SK-N-SH (cell line): Measurements from ENCODE around the gene ADRA2B. TPM values are rescaled to one million over a fixed set of nuclear protein-coding genes. Genes with fewer than 3 reads are reported as not detected.

ENCODE experiments used
- CHD2 ChIP-seq: fragments of 150-350 bp; IDR thresholded peaks from 2 replicates; pipeline ENCODE4 v1.6.1; 2018; ENCODE audit warnings: low read length; ENCODE audit not compliant: partially characterized antibody
- ELF1 ChIP-seq: IDR thresholded peaks from 2 replicates; pipeline ENCODE4 v1.4.0; 2012
- EP300 ChIP-seq, 2 experiments: IDR thresholded peaks; 2 replicates each; pipeline versions ENCODE4 v1.4.0 to v1.6.1; 2012; ENCODE audit warnings: borderline replicate concordance in 1 of 2, low read depth in 1 of 2, low read length in 1 of 2
- EZH2phosphoT487 ChIP-seq: fragments of 200-600 bp; sonication (generic); IDR thresholded peaks from 2 replicates; pipeline ENCODE4 v1.6.1; 2017; ENCODE audit warnings: low read depth, mixed run types, mild to moderate bottlenecking, antibody characterized with exemption, moderate library complexity, borderline replicate concordance
- FOSL2 ChIP-seq: IDR thresholded peaks from 2 replicates; pipeline ENCODE4 v1.4.0; 2012; ENCODE audit warnings: low read depth, mild to moderate bottlenecking, moderate library complexity, borderline replicate concordance
- FOXJ3 ChIP-seq: sonication (generic); formaldehyde crosslinking; IDR thresholded peaks from 2 replicates; pipeline ENCODE4 v1.5.1; 2020; ENCODE audit warnings: mild to moderate bottlenecking, missing genetic modification reagents
- FOXM1 ChIP-seq: IDR thresholded peaks from 2 replicates; pipeline ENCODE4 v1.4.0; 2012; ENCODE audit warnings: low read depth, mild to moderate bottlenecking
- GABPA ChIP-seq: IDR thresholded peaks from 2 replicates; pipeline ENCODE4 v1.4.0; 2012; ENCODE audit warnings: low read depth, mild to moderate bottlenecking
- MEF2A ChIP-seq: IDR thresholded peaks from 2 replicates; pipeline ENCODE4 v1.4.0; 2012; ENCODE audit warnings: low read depth, borderline replicate concordance
- NFIC ChIP-seq: IDR thresholded peaks from 2 replicates; pipeline ENCODE4 v1.4.0; 2012; ENCODE audit warnings: borderline replicate concordance
- NRF1 ChIP-seq: IDR thresholded peaks from 2 replicates; pipeline ENCODE4 v1.6.1; 2012; ENCODE audit warnings: low read depth, mild to moderate bottlenecking, low read length
- RCOR1 ChIP-seq: fragments of 150-350 bp; IDR thresholded peaks from 2 replicates; pipeline ENCODE4 v1.6.1; 2017; ENCODE audit warnings: antibody characterized with exemption, low read length
- RFX5 ChIP-seq: IDR thresholded peaks from 2 replicates; pipeline ENCODE4 v1.6.1; 2012; ENCODE audit warnings: mild to moderate bottlenecking, improper control_type of control experiment, low read length
- RXRA ChIP-seq: IDR thresholded peaks from 2 replicates; pipeline ENCODE4 v1.4.0; 2012; ENCODE audit warnings: low read depth, mild to moderate bottlenecking, borderline replicate concordance
- SIN3A ChIP-seq: IDR thresholded peaks from 2 replicates; pipeline ENCODE4 v1.6.1; 2012; ENCODE audit warnings: low read depth, mild to moderate bottlenecking, low read length, moderate library complexity, borderline replicate concordance
- TAF1 ChIP-seq: IDR thresholded peaks from 2 replicates; pipeline ENCODE4 v1.6.1; 2012; ENCODE audit warnings: low read depth, mild to moderate bottlenecking, low read length, moderate library complexity, borderline replicate concordance
- TCF12 ChIP-seq: IDR thresholded peaks from 2 replicates; pipeline ENCODE4 v1.4.0; 2012
- TEAD4 ChIP-seq: IDR thresholded peaks from 2 replicates; pipeline ENCODE4 v1.4.0; 2012; ENCODE audit warnings: mild to moderate bottlenecking, borderline replicate concordance; ENCODE audit not compliant: insufficient read depth
- YY1 ChIP-seq: IDR thresholded peaks from 2 replicates; pipeline ENCODE4 v1.4.0; 2012; ENCODE audit warnings: low read depth, mild to moderate bottlenecking
- polyA plus RNA-seq, 3 experiments: library from polyadenylated mRNA; depleted of rRNA; stranded (reverse); fragments of >200 nt; gene quantifications; 2 replicates each; pipeline ENCODE4 v1.2.3, GENCODE V29; 2012
- TF ChIP-seq, protein P1 (sequence below): IDR thresholded peaks from 2 replicates; pipeline ENCODE4 v1.4.0; 2012; ENCODE audit warnings: low read depth, borderline replicate concordance
- TF ChIP-seq, protein P2 (sequence below): IDR thresholded peaks from 2 replicates; pipeline ENCODE4 v1.4.0; 2012; ENCODE audit warnings: low read depth
- TF ChIP-seq, protein P3 (sequence below): IDR thresholded peaks from 2 replicates; pipeline ENCODE4 v1.6.1; 2012; ENCODE audit warnings: mild to moderate bottlenecking, low read depth, low read length, moderate library complexity
- TF ChIP-seq, protein P4 (sequence below): IDR thresholded peaks from 2 replicates; pipeline ENCODE4; 2012
- TF ChIP-seq, protein P5 (sequence below): fragments of 150-350 bp; IDR thresholded peaks from 2 replicates; pipeline ENCODE4 v1.6.1; 2016; ENCODE audit warnings: mild to moderate bottlenecking, low read depth, low read length
- TF ChIP-seq, protein P6 (sequence below): fragments of 150-350 bp; IDR thresholded peaks from 2 replicates; pipeline ENCODE4 v1.6.1; 2017; ENCODE audit warnings: antibody characterized with exemption, low read length, low read depth, borderline replicate concordance

Gene ADRA2B
- polyA plus RNA-seq, 1 of the 3 experiments (the other 2 are of a cell fraction) = not detected

DNA sequence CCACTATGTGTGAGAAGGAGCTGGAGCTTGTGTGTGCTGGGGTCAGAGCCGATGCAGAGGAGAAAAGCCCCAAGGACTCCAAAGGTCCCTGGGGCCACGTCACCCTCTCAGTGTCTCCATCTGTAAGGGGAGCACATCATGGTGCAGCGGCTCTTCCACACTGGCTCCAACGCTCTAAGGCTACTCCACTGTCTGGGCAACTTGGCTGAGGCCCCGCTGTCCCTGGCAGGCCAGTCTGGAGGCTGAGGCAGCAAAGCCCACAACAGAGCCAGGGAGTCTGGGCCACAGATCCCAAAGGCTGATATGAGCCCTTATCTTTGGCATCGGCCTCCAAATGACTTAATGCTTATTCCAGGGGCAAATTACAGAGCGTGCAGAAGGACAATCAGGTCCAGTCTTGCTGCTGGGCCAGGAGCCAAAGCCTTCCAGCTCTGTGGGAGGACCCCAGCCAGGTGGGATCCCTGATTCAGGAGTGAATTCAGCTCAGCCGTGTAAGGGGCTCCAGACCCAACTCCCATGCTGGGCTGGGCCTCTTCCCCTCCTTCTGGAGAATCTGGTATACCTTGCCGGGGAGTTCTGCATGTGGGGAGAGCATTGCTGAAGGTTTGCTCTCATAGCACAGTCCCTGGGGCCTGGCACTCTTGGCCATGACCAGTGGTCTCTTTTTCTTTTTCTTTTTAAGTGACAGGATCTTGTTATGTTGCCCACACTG, 30.7 kb upstream of the ADRA2B start (continued):
- TF ChIP-seq, protein P1, sequence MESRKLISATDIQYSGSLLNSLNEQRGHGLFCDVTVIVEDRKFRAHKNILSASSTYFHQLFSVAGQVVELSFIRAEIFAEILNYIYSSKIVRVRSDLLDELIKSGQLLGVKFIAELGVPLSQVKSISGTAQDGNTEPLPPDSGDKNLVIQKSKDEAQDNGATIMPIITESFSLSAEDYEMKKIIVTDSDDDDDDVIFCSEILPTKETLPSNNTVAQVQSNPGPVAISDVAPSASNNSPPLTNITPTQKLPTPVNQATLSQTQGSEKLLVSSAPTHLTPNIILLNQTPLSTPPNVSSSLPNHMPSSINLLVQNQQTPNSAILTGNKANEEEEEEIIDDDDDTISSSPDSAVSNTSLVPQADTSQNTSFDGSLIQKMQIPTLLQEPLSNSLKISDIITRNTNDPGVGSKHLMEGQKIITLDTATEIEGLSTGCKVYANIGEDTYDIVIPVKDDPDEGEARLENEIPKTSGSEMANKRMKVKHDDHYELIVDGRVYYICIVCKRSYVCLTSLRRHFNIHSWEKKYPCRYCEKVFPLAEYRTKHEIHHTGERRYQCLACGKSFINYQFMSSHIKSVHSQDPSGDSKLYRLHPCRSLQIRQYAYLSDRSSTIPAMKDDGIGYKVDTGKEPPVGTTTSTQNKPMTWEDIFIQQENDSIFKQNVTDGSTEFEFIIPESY = peak; percentile 56; the same call in 1 of the 2 replicates
- TF ChIP-seq MEF2A = no peak
- TF ChIP-seq FOSL2 = peak; percentile 42; the same call in 1 of the 2 replicates
- TF ChIP-seq, protein P2, sequence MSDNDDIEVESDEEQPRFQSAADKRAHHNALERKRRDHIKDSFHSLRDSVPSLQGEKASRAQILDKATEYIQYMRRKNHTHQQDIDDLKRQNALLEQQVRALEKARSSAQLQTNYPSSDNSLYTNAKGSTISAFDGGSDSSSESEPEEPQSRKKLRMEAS = peak; percentile 69
- peak; percentile 95 for TF ChIP-seq TCF12
- TF ChIP-seq EZH2phosphoT487 = no peak
- TF ChIP-seq ELF1 = no peak
- TF ChIP-seq TEAD4 = peak; percentile 84
- TF ChIP-seq YY1 = no peak
- TF ChIP-seq, protein P3, sequence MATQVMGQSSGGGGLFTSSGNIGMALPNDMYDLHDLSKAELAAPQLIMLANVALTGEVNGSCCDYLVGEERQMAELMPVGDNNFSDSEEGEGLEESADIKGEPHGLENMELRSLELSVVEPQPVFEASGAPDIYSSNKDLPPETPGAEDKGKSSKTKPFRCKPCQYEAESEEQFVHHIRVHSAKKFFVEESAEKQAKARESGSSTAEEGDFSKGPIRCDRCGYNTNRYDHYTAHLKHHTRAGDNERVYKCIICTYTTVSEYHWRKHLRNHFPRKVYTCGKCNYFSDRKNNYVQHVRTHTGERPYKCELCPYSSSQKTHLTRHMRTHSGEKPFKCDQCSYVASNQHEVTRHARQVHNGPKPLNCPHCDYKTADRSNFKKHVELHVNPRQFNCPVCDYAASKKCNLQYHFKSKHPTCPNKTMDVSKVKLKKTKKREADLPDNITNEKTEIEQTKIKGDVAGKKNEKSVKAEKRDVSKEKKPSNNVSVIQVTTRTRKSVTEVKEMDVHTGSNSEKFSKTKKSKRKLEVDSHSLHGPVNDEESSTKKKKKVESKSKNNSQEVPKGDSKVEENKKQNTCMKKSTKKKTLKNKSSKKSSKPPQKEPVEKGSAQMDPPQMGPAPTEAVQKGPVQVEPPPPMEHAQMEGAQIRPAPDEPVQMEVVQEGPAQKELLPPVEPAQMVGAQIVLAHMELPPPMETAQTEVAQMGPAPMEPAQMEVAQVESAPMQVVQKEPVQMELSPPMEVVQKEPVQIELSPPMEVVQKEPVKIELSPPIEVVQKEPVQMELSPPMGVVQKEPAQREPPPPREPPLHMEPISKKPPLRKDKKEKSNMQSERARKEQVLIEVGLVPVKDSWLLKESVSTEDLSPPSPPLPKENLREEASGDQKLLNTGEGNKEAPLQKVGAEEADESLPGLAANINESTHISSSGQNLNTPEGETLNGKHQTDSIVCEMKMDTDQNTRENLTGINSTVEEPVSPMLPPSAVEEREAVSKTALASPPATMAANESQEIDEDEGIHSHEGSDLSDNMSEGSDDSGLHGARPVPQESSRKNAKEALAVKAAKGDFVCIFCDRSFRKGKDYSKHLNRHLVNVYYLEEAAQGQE = no peak
- TF ChIP-seq SIN3A = no peak
- TF ChIP-seq CHD2 = peak; percentile 78
- no peak for TF ChIP-seq NRF1
- no peak; the same call in 1 of the 2 replicates for TF ChIP-seq TAF1
- TF ChIP-seq, protein P4, sequence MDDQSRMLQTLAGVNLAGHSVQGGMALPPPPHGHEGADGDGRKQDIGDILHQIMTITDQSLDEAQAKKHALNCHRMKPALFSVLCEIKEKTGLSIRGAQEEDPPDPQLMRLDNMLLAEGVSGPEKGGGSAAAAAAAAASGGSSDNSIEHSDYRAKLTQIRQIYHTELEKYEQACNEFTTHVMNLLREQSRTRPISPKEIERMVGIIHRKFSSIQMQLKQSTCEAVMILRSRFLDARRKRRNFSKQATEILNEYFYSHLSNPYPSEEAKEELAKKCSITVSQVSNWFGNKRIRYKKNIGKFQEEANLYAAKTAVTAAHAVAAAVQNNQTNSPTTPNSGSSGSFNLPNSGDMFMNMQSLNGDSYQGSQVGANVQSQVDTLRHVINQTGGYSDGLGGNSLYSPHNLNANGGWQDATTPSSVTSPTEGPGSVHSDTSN = peak; percentile 81
- TF ChIP-seq FOXM1 = peak; percentile 85
- TF ChIP-seq, protein P5, sequence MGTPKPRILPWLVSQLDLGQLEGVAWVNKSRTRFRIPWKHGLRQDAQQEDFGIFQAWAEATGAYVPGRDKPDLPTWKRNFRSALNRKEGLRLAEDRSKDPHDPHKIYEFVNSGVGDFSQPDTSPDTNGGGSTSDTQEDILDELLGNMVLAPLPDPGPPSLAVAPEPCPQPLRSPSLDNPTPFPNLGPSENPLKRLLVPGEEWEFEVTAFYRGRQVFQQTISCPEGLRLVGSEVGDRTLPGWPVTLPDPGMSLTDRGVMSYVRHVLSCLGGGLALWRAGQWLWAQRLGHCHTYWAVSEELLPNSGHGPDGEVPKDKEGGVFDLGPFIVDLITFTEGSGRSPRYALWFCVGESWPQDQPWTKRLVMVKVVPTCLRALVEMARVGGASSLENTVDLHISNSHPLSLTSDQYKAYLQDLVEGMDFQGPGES = no peak
- TF ChIP-seq, protein P6, sequence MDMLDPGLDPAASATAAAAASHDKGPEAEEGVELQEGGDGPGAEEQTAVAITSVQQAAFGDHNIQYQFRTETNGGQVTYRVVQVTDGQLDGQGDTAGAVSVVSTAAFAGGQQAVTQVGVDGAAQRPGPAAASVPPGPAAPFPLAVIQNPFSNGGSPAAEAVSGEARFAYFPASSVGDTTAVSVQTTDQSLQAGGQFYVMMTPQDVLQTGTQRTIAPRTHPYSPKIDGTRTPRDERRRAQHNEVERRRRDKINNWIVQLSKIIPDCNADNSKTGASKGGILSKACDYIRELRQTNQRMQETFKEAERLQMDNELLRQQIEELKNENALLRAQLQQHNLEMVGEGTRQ = no peak
- peak; percentile 95; the same call in 1 of the 2 replicates for TF ChIP-seq RXRA
- no peak for TF ChIP-seq RFX5
- no peak for TF ChIP-seq GABPA
- TF ChIP-seq EP300 (IDR thresholded peaks at IDR 0.05; ENCODE audit: borderline replicate concordance in 1 of 2, low read depth in 1 of 2, low read length in 1 of 2) = peak; percentile 92 to 98
- TF ChIP-seq RCOR1 = peak; percentile 91
- peak; percentile 91 for TF ChIP-seq FOXJ3 (CRISPR knock-in tag)
- peak; percentile 96 for TF ChIP-seq NFIC
- TF ChIP-seq, all 33 proteins: peak for 18
